D721Med (cell line): ENCODE results near the gene NXPH2.

ENCODE experiments used
- DNase-seq: peaks from one replicate; pipeline ENCODE4 v3.0.0; 2011; ENCODE audit warnings: low spot score; ENCODE audit not compliant: insufficient read length
- FAIRE-seq: peaks from 2 replicates; lab custom pipeline; 2011; peaks lifted over from hg19 to GRCh38; lab: Jason Lieb, UNC
- CTCF ChIP-seq: IDR thresholded peaks from 2 replicates; pipeline ENCODE4 v1.5.1; 2012; ENCODE audit warnings: mild to moderate bottlenecking, control low read depth; ENCODE audit not compliant: insufficient read depth; ENCODE audit errors: missing control alignments

Gene NXPH2

GRCh38 chr2:138700716-138701115, 79.5 kb downstream of the NXPH2 start:
- FAIRE-seq (no peak), DNase-seq (no peak)
- no peak for TF ChIP-seq CTCF

- DNase-seq: no peak
- FAIRE-seq: no peak
- TF ChIP-seq CTCF: no peak
Measured at GRCh38 chr2:138699421-138699820, 80.8 kb downstream of the NXPH2 start.

- TF ChIP-seq CTCF: no peak
- FAIRE-seq: no peak
- no peak for DNase-seq
Measured at GRCh38 chr2:138698428-138698827, 81.8 kb downstream of the NXPH2 start.

GRCh38 chr2:138691667-138692066, 88.5 kb downstream of the NXPH2 start:
- DNase-seq (no peak), FAIRE-seq (no peak)
- no peak for TF ChIP-seq CTCF

GRCh38 chr2:138689705-138690104, 90.5 kb downstream of the NXPH2 start:
- no peak for DNase-seq
- no peak for TF ChIP-seq CTCF
- no peak for FAIRE-seq

- FAIRE-seq (no peak), DNase-seq (no peak)
- TF ChIP-seq CTCF: no peak
Measured at GRCh38 chr2:138682163-138682562, 98.0 kb downstream of the NXPH2 start.

- no peak for TF ChIP-seq CTCF
- FAIRE-seq (no peak), DNase-seq (no peak)
Measured at GRCh38 chr2:138677221-138677620, 103.0 kb downstream of the NXPH2 start.
